DMS153 treated with DMSO at 0.1 percent for 48 hours (cell line): Measurements from ENCODE around the gene SYTL3.

ENCODE experiments used
- DNase-seq: peaks from one replicate; lab custom pipeline; 2025; ENCODE audit not compliant: unreplicated experiment; lab: John Stamatoyannopoulos, UW

Gene SYTL3

DNA sequence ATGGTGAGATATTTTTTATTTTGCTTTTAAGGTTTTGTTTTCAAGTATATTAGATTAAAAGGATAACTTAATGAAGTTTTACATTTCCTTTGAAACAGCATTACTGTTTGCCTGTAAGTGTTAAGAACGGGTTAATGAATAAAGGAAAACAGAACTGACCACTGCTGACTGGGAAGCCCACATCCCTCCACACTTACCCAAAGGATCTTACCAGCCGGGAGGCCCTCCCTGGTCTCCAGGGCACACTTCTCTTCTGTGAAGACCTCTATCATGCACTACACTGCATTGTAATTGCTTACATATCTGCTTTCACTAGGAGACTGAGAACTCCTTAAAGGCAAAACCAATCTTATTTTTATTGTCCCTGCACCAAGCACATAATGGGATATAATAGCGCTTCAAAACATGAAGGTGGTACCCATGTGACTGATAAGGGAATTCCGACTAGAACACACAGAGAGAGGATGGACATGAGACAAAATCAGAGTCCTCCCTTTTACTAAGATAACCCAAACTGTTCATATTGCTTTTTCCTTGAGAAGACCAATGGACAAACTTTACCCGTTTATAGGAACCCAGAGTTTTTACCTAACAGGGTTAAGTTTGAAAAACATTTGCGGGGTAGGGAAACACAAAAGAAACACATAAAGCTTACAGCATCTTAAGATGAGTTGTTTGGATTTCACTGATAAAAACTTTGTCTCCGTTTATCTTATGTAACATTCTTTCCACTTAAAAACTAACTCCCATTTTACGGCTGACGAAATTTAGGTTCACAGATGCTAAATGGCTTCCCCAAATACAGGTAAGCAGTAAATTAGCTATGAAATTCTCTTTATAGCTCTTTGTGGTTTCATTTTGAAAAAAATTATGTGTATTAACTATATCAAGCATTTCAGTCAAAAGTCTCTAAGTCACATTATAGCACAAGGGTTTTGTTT is 160.6 kb downstream of the SYTL3 start:
- no peak for DNase-seq

DNA sequence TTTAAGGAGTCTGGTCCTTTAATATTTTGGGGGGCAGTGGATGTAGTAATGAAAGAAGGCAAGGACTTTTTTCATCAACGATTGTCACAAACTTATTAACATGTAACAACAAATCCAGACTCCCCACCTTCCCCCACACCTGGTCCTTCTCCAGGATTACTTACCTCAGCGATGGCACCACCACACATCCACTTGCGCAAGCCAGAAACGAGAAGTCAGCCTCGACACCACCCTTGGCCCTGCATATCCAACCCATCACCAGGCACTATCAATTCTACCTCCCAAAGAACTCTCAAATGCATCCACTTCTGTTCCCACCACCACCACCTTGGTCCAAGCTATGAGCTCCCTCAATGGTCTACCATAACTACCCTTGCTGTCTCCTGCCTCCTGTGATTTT is 162.8 kb downstream of the SYTL3 start:
- DNase-seq = no peak

DNA sequence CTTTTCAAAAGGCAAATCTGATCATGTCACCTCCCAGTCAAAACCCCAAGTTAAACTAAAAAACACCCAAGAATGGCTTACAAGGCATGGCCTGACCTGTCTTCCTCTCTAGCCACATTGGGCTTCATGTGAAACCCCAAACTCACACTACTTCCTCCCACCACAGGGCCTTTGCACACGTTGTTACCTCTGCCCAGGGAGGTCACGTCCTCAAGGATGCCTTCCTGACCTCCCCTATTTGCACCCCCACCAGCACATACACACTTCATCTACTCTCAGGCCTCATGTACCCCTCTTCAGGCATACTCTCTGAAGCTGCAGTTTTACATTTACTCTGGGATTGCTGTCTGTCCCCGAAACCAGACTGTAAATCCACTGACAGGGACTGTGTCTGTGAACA is 163.2 kb downstream of the SYTL3 start:
- no peak for DNase-seq
